ENCODE data around the gene MBD4. TPM values are rescaled to one million over a fixed set of nuclear protein-coding genes. Genes with fewer than 3 reads are reported as not detected.

Gene MBD4
- total RNA-seq, 1 experiment from 2014 or later, result 36.9 TPM

- no peak for TF ChIP-seq ARID4B (CRISPR knock-in tag; IDR thresholded peaks at IDR 0.05; ENCODE audit: borderline replicate concordance)
- TF ChIP-seq HMGXB4 (CRISPR knock-in tag; IDR thresholded peaks at IDR 0.05), result no peak
- no peak for TF ChIP-seq STAT6 (CRISPR knock-in tag; conservative IDR thresholded peaks at IDR 0.05; ENCODE audit: low read depth)
- no peak for TF ChIP-seq ZSCAN18 (CRISPR knock-in tag; IDR thresholded peaks at IDR 0.05)
- no peak for TF ChIP-seq TEAD4 (CRISPR knock-in tag; IDR thresholded peaks at IDR 0.05)
- TF ChIP-seq PRDM15 (CRISPR knock-in tag; IDR thresholded peaks at IDR 0.05), result no peak
Measured at GRCh38 chr3:129448186-129448895, 8.6 kb upstream of the MBD4 start (continued).

GRCh38 chr3:129446926-129447325 is 7.2 kb upstream of the MBD4 start:
- peaks cover 4% of the 10 kb centered on the region; the same call in 1 of the 2 replicates for H3K36me3 Mint-ChIP-seq
- H3K4me1 Mint-ChIP-seq, result peaks cover 47% of the 10 kb centered on the region
- H3K27ac Mint-ChIP-seq, result peak overlapping the region; percentile 80; the same call in 1 of the 2 replicates
- H3K27me3 Mint-ChIP-seq (ENCODE audit: low read depth), result no peaks in the 10 kb centered on the region
- DNase-seq (ENCODE audit: low spot score) (no peak), ATAC-seq (no peak)
- H3K9me3 Mint-ChIP-seq, result no peaks in the 10 kb centered on the region
- H3K4me3 Mint-ChIP-seq, result 0 out of 2 replicates have a peak overlapping the region, but pooled peaks have one; percentile 11
- ChIA-PET CTCF (no interaction called here), POLR2A (no interaction called here)
- TF ChIP-seq RELA (CRISPR knock-in tag; IDR thresholded peaks at IDR 0.05; ENCODE audit: borderline replicate concordance) (no peak), SP1 (CRISPR knock-in tag; conservative IDR thresholded peaks at IDR 0.05) (no peak), SOX15 (CRISPR knock-in tag; IDR thresholded peaks at IDR 0.05) (no peak), CREM (CRISPR knock-in tag; IDR thresholded peaks at IDR 0.05) (no peak), MYBL2 (CRISPR knock-in tag; IDR thresholded peaks at IDR 0.05) (no peak), OVOL2 (CRISPR knock-in tag; IDR thresholded peaks at IDR 0.05; ENCODE audit: borderline replicate concordance) (no peak), GRHL2 (CRISPR knock-in tag; IDR thresholded peaks at IDR 0.05; ENCODE audit: insufficient replicate concordance, severe bottlenecking) (no peak), ZNF138 (CRISPR knock-in tag; conservative IDR thresholded peaks at IDR 0.05) (no peak), E2F5 (CRISPR knock-in tag; IDR thresholded peaks at IDR 0.05) (no peak), IRF1 (CRISPR knock-in tag; IDR thresholded peaks at IDR 0.05) (no peak), CTCF (IDR thresholded peaks at IDR 0.05) (no peak)
